Measurements from ENCODE around the gene LRCH3. TPM values are rescaled to one million over a fixed set of nuclear protein-coding genes. Genes with fewer than 3 reads are reported as not detected.

LRCH3 gene
- total RNA-seq, 2 donors from 2014 or later, result 26.7 to 29.0 TPM

GRCh38 chr3:197836244-197836643 lies 45.2 kb downstream of the LRCH3 start:
- ATAC-seq (no peak), DNase-seq (no peak)
- H3K9me3 ChIP-seq, result no peaks in the 10 kb centered on the region
- intact Hi-C loops (cut with DNase I), result no loop called here
- H3K27ac ChIP-seq, result no peak overlapping the region
- peaks cover 0 to 14% of the 10 kb centered on the region in 2 donors for H3K36me3 ChIP-seq (replicated peaks in 1 of 2; ENCODE audit: insufficient read depth in 1 of 2, low read depth in 2 of 2)
- TF ChIP-seq CTCF (IDR thresholded peaks at IDR 0.05) (no peak), POLR2A (IDR thresholded peaks at IDR 0.05) (no peak)
- H3K4me3 ChIP-seq, result no peak overlapping the region
- no peaks in the 10 kb centered on the region for H3K27me3 ChIP-seq
- H3K4me1 ChIP-seq, result no peaks in the 10 kb centered on the region

- H3K4me3 ChIP-seq, result no peak overlapping the region
- DNase-seq (no peak), ATAC-seq (no peak)
- H3K27ac ChIP-seq, result no peak overlapping the region
- no peak for TF ChIP-seq POLR2A (IDR thresholded peaks at IDR 0.05)
- no peak for TF ChIP-seq CTCF (IDR thresholded peaks at IDR 0.05)
- intact Hi-C loops (cut with DNase I), result no loop called here
- 96 to 97% methylated on average over 2 of the region's 2 CpGs for WGBS, 2 donors
- H3K9me3 ChIP-seq, result no peaks in the 10 kb centered on the region
- no peaks in the 10 kb centered on the region for H3K27me3 ChIP-seq
- no peaks in the 10 kb centered on the region for H3K4me1 ChIP-seq
- H3K36me3 ChIP-seq (replicated peaks in 1 of 2; ENCODE audit: insufficient read depth in 1 of 2, low read depth in 2 of 2), result peaks cover 0 to 17% of the 10 kb centered on the region in 2 donors
Measured at GRCh38 chr3:197837282-197837681, 46.2 kb downstream of the LRCH3 start.

GRCh38 chr3:197841789-197842188 lies 50.7 kb downstream of the LRCH3 start:
- WGBS, 2 donors, result 81 to 85% methylated on average over 5 of the region's 5 CpGs
- Histone ChIP-seq H3K27me3 (no peaks in the 10 kb centered on the region), H3K36me3 (replicated peaks in 1 of 2; ENCODE audit: insufficient read depth in 1 of 2, low read depth in 2 of 2) (peaks cover 0 to 19% of the 10 kb centered on the region in 2 donors), H3K27ac (no peak overlapping the region), H3K4me3 (no peak overlapping the region), H3K4me1 (no peaks in the 10 kb centered on the region), H3K9me3 (no peaks in the 10 kb centered on the region)
- intact Hi-C loops (cut with DNase I), result no loop called here
- TF ChIP-seq POLR2A (IDR thresholded peaks at IDR 0.05) (no peak), CTCF (IDR thresholded peaks at IDR 0.05) (no peak)
- DNase-seq, result no peak
- no peak for ATAC-seq

GRCh38 chr3:197846491-197846890 lies 55.4 kb downstream of the LRCH3 start:
- DNase-seq (no peak), ATAC-seq (no peak)
- no peaks in the 10 kb centered on the region for H3K27me3 ChIP-seq
- no peak overlapping the region for H3K27ac ChIP-seq
- WGBS, 2 donors, result 75 to 85% methylated on average over 3 of the region's 3 CpGs
- H3K36me3 ChIP-seq (replicated peaks in 1 of 2; ENCODE audit: insufficient read depth in 1 of 2, low read depth in 2 of 2), result peaks cover 0 to 19% of the 10 kb centered on the region in 2 donors
- intact Hi-C loops (cut with DNase I), result no loop called here
- no peaks in the 10 kb centered on the region for H3K4me1 ChIP-seq
- no peak overlapping the region for H3K4me3 ChIP-seq
- no peak for TF ChIP-seq POLR2A (IDR thresholded peaks at IDR 0.05)
- no peak for TF ChIP-seq CTCF (IDR thresholded peaks at IDR 0.05)
- H3K9me3 ChIP-seq, result no peaks in the 10 kb centered on the region

DNA sequence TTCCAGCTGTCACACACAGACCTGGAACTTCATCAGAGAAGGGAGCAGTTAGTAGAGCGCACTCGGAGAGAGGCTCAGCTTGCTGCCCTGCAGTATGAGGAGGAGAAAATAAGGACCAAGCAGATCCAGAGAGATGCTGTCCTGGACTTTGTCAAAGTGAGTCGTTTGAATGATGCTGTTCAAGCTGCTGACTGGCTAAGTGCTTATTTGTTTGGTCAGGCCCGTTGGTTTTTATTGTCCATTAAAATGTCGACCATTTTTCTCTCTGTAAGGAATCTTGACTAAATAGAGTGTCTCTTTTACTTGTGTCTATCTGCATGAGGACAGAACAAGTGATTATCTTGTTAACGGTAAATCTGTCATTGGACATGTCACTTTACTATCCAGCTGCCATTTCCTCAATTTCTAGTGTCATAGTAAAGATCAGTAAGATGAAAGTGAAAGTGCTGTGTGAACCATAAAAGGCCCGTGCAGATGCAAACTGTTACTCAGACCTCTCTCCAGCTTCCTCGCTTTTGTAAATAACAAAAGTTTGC lies 56.9 kb downstream of the LRCH3 start:
- Histone ChIP-seq H3K36me3 (replicated peaks in 1 of 2; ENCODE audit: insufficient read depth in 1 of 2, low read depth in 2 of 2) (peaks cover 0 to 19% of the 10 kb centered on the region in 2 donors), H3K27ac (no peak overlapping the region), H3K4me1 (no peaks in the 10 kb centered on the region), H3K27me3 (no peaks in the 10 kb centered on the region), H3K4me3 (no peak overlapping the region), H3K9me3 (no peaks in the 10 kb centered on the region)
- DNase-seq (no peak), ATAC-seq (no peak)
- 64 to 69% methylated on average over 8 of the region's 8 CpGs for WGBS, 2 donors
- TF ChIP-seq CTCF (IDR thresholded peaks at IDR 0.05) (no peak), POLR2A (IDR thresholded peaks at IDR 0.05) (no peak)
- intact Hi-C loops (cut with DNase I), result no loop called here
